NCI-H187 (cell line): Measurements from ENCODE around the gene ASB6.
A peak's percentile ranks its signal among the peaks of the same experiment; 100 is the strongest.

Experiments used
- DNase-seq, 2 experiments: peaks; one replicate each; lab custom pipeline; 2025; lab: John Stamatoyannopoulos, UW

ASB6 gene

DNA sequence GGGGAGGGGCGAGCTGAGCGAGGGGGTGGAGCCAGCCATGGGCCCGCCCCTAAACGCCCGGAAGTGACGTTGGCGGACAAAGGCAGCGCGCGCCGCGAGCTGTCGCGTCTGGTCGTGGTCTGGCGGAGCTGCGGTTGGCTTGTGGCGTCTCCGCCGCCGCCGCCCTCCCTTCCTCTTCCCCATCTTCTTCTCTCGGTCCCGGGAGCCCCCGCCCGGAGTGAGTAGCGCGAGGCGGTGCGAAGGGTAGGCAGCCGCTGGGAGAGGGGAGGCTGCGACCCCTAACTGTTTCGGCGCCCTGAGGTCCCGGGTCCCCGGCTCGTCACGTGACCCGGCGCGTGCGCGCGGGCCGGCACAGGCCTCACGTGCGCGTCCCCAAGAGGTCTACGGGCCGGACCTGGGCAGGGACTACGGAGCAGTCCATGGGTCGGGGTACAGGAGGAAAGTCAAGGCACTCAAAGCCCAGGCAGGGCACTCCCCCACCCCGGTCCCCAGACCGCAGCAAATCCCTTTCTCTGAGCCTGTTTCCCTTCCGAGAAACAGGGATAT, 15.8 kb downstream of the ASB6 start, which contains the start of gene NTMT1:
Gene NTMT1 (plus strand): TSS at position 85 of the 546 bp plus-strand sequence. CDS start 6,541 bp downstream, outside the sequence.
- DNase-seq: peak; percentile 23 to 43

DNA sequence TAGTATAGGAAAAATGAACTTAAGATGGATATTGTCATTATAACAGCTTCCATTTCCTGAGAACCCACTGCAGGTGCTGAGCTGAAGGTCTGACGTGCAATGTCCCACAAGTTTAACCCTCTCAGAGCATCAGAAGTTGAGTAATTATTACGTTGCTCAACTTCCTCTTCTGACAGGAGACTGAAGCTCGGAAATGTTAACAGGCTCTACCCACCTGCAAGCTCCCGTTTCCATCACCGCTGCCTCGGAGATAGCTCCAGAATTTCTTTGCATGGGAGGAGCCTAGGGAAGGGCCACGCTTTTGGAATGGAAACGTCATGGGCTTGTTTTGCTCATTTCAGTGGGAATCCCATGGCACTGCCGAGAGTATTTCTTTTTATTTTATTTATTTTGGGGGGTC, 17.0 kb downstream of the ASB6 start:
- no peak for DNase-seq

DNA sequence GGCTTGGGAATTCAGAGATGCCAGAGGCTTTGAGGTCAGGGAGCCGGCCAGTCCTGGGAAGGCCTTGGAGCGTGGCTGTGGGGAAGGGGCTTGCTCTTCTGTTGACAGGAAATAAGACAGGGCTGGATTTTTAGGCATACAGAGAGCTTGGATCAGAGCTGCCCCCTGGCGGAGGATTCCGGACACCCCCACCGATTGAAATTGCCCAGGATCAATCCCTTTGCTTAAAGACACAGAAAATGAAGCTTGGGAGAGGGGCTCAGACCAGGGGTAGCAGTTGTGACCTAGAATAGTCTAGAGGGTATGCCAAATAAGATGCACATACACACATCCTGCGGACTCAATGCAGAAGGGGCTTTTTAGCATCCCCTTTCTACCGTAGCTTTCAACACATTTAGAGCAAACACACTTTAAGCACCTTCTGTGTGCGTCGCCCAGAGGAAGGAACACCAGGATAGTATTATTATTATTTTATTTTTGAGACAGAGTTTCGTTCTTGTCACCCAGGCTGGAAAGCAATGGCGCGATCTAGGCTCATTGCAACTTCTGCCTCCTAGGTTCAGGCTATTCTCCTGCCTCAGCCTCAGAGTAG, 17.7 kb downstream of the ASB6 start:
- no peak for DNase-seq

DNA sequence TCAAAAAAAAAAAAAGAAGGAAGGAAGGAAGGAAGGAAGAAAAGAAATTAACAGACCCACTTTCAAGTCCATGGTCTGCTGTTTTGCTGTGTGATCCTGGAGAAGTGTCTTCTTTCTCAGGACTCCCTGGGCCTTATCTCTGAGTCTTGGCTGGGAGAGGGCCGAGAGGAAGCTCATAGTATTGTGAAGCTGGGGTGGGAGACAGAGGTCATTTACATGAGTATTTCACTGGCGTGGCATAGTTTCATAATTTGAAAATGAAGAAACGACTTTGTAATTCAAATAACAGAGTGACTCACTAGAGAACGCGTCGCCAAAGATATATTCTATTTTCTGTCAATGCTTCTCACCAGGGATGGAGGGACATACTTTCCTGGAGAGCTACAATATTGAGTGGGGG, 18.6 kb downstream of the ASB6 start:
- DNase-seq: no peak

- no peak for DNase-seq
Measured at GRCh38 chr9:129620669-129621295, 21.2 kb downstream of the ASB6 start, which contains the start of gene C9orf50. C9orf50 (minus strand) TSS chr9:129621101; CDS start chr9:129620574, 527 bp downstream.

DNA sequence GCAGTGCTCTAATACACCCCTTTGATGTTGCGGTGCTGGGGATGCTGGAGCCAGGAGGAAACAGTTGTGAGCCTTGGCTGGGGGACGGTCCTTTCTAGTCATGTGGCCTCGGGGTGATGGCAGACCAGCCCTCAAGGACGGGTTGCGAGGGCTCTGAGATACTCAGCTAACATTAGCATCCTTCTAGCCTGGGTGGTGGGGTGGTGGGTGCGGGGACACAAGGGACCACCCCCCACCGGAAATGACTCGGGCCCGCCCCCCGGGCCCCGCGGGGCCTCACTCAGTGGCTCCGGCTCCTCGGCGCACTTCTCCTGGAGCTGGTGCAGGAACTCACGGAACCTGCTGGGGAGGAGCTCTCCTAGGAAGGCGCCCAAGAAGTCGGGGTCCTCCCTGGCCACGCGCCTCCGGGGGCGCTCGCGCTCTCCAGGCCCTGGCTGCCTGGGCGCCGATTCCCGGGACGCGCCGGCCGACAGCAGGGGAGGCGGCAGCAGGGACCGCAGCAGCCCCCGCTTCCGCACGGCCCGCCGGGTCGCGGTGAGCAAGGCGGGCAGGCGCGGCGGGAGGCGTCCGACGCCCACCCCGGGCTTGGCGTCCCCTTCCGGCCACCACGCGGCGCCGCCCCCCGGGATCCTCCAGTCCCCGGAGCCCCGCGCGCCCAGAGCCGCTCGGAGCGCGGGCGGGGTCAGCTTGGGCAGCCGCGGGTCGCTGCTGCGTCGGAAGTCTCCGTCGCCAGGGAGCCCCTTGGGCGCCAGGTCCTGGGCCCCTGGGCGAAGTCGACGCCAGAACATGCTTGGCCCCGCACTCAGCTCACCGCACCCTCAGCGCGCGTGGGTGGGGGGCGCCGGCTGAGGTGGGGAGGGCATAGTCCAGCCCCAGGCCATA, 21.9 kb downstream of the ASB6 start:
- no peak for DNase-seq

- no peak for DNase-seq
Measured at GRCh38 chr9:129617167-129617566, 24.8 kb downstream of the ASB6 start.

DNA sequence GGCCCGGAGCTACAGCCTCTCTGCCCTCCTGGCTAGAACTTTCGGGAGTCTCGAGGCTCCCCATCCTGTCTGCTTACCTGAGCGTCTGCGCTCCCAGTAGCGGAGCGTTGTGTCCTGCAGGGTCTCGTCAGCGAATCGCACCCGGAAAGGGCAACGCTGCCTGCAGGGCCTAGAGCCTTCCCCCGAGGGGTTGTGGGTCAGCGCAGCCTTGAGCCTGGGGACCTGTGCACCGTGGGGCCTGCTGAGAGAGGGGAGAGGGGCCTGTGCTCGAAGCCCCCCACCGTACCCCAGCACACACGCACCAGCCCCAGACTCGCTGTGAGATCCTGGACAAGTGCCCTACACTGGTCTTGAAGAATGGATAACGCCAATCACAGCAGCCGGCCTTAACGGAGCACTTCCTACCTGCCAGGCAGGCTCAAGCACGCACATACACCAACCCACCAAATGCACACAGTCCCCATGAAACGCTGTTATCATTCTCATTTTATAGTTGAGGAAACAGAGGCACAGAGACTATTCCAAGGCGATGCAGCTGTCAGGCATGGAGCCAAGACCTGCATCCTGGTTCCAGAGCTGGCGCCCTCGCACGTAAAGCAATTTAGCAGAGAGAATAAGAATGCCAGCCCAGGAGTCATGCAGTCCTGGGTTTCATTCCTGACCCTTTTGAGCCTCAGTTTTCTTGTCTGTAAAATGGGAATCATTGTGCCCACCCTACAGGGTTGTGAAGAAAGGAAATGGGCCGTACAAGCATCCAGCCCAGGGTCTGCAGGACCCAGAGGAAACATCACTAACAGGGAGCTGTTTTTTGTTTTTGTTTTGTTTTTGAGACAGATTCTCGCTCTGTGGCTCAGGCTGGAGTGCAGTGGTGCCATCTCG, 26.3 kb downstream of the ASB6 start:
- no peak for DNase-seq

GRCh38 chr9:129614932-129615331, 27.0 kb downstream of the ASB6 start:
- no peak for DNase-seq

DNA sequence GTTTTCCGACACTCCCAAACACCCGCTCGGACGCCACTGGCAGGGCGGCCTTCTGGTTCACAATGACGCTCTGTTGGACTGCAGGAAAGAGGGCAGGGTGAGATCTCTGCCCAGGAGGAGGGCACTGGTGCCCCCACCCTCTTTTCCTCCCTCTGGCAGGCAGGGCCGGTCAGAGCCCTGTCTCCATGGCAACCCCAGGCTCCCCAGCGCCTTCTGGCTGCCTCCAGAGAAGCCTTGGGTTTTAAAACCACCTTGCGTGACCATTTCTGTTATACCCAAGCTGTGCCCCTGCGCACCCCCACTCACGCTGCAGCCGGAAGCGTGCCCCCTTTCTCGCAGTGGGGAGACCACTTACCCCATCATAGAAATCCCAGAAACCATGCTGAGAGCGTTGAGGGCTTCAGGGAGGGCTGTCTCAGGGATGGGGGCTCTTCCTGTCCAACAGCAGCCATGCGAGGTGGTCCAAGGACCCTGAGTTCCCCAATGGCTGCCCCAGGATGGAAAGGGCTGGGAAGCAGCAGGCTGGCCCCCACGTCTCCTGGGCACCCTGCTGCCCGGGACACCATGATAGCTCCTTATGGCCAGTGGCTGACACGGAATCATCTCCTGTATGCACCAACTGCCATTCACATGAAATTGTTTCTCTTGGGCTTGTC, 28.3 kb downstream of the ASB6 start:
- no peak for DNase-seq

DNA sequence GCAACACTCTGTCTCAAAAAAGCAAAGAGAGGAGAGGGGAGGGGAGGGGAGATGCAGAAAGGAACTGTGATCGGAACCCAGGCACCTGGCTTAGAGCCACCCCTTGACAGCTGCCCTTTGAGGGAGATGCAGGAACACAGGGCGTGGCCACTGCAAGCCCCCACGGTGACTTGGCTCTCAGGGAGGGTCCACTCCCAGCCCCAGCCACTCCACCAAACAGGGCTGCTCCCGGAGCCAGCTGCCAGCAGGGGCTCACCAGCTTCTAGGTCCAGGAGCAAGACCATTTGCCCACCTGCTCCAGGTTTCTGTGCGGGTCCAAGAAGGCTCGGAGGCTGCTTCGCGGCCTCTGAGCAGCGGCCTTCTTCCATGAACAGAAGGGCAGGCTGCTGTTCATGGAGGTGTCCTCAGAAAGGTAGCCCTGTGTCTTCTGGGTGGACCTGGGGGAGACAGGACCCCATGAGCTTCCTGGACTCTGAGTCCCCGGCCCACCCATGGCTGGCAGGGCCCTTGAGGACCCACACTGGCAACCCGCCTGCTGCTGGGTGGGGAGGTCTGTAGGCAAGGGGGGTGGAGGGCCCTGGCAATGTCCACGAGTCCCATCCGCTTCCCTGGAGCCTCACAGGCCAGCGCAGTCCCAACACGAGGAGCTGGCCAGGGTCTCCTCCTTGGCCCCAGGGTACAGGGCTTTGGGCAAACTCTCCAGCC, 29.0 kb downstream of the ASB6 start:
- DNase-seq: no peak

GRCh38 chr9:129612123-129612522, 29.8 kb downstream of the ASB6 start:
- DNase-seq: no peak

DNA sequence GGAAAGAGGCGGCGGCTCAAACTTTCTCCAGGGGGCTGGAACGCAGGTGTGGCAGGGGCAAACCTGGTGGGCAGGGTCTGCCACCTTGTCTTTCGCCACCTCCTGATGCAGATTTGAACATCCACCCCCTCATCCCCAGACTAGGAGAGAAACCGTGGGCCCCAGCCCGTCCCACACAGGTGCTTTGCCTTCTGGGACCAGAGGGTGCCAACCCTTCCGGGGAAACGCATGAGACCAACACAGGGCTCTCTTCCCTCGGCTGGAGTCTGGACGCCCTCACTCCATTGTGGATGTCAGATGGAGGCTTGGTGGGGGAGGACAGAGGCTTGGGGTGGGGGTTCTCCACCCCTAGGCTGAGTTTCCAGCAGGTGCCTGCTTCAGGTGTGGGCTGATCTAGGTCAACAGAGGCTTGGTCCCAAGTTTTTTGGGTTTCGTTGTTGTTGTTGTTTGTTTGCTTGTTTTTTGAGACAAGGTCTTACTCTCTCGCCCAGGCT, 30.6 kb downstream of the ASB6 start:
- no peak for DNase-seq

- DNase-seq: no peak
Measured at GRCh38 chr9:129610473-129611306, 31.3 kb downstream of the ASB6 start.

DNA sequence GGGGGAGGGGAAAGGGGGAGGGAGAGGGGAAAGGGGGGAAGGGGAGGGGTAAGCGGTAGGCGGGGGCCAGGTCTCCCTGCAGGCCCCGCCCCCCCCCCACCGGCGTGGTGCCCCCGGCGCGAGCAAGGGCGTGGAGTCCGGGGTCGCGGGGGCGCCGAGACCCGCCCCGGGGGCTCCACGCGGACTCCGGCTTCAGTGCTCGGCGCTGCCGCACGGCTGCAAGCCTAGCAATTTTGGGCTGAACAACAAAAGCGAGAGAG, 31.8 kb downstream of the ASB6 start:
- DNase-seq: no peak

- no peak for DNase-seq
Measured at GRCh38 chr9:129609486-129610212, 32.3 kb downstream of the ASB6 start.

- DNase-seq: no peak
Measured at GRCh38 chr9:129608561-129609481, 33.1 kb downstream of the ASB6 start.

GRCh38 chr9:129607027-129607387, 34.9 kb downstream of the ASB6 start:
- DNase-seq: no peak
